Activated gamma-delta T cell (primary cell): ENCODE results near the gene CLCN4.

Source experiments
- DNase-seq: peaks from one replicate; lab custom pipeline; 2025; lab: John Stamatoyannopoulos, UW
- total RNA-seq, 2 donors: gene quantifications; one replicate each; lab custom pipeline; 2026; lab: John Stamatoyannopoulos, UW

CLCN4 gene
- total RNA-seq = 0.26 to 1.3 reads per million in 2 donors

GRCh38 chrX:10156199-10157031 is at the start of gene CLCN4:
CLCN4 (plus strand) TSS chrX:10156975; CDS start chrX:10185033, 28,058 bp downstream.
- no peak for DNase-seq

- DNase-seq = no peak
These were observed 49.3 kb upstream of the CLCN4 start for GRCh38 chrX:10107483-10107882.

- DNase-seq = no peak
These were observed 48.5 kb upstream of the CLCN4 start for GRCh38 chrX:10108288-10108687.

DNA sequence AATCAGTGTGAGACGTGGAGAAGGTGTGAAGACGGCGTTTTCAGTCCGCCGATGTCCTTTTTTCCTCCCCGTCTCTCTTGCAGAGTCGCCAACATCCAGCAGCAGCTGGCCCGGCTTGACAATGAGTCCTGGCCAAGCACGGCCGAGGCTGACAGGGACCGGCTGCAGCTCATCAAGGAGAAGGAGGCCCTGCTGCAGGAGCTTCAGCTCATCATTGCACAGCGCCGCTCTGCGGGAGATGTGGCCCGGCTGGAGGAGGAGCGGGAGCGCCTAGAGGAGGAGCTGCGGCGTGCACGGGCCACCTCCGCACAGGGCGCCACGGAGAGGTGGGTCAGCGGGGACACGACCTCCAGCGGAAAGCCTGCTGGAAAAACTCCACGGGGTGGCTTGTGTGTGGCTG is 47.1 kb upstream of the CLCN4 start:
- DNase-seq = no peak

DNA sequence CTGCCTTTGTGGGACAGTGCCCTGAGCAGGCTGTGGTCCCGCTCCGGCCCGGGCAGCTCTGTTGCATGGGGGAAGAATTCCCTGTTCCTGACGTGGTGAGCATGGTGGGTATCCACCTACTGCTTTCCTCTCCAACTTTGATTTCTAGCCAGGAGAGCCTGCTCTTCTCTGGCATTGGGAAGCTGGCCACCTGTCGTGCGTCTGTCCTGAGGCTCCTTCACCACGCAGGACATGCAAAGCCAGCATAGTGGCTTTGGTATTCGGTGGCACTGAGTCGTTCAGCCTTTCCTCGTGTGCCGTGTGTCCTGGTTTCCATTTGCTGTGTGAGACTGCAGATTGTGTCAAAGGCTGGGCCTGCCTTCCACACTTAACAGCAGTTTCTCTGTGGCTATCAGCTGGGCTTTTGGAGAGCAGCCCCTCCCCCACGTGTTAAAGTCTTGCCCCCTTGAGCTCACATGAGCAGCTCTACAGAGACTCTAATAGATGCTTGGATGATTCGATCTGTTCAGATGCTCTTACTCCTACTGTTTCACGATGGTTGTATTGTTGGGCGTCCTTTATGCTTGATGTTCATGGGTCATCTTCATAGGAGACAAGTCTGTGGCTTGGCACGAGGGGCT is 46.3 kb upstream of the CLCN4 start:
- DNase-seq = no peak

DNA sequence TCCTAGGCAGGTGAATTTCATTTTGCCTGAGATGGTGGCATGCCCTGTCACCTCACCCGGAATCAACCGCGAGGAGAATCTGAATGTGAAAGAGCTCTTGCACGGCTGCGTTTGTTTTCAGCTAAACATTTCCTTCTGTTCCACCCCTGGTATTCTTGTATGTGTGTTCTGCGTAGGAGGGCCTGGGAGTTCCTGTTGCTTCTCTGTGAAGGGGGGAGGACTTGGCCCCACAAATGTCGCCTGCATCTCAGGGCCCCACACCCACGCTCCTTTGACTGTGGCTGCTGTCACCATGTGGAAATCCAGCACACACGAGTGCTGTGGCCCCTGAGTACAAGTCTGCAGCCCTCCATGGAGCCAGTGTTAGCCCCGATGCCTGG is 45.8 kb upstream of the CLCN4 start:
- no peak for DNase-seq

DNA sequence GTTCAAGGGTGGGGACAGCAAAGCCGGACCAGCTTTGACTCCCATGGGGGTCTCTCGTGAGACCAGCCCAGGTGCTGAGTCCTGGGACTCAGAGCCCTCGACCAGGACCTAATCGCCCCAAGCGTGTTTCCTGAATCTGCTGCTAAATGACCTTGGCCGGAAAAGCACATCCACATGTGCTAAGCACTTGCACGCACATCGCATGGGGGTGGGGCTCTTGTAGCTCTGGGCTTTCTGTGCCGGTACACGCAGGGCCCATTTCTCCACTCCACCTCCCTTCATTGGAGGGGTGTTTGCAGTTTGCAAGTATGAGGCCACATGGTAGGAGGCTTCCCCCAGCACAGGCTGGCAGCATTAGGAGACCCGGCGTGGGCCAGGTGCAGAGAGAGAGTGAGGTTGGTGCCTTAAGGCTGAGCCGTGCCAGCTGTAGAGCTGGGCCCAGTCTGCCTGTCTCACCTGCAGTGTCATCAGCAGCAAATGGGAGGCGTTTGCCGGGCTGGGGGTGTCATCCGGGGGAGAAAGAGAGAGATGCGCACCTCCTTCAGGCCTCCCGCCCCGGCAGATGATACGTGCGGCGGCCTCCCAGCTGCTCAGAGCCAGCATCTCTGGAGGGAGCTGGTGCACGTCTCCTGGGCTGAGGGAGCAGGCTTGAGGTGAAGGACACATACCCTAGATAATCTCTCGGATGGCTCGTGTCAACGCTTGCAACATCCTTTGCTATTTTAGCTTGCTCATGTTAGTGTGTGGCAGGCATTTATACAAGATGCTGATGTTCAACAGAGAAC is 45.2 kb upstream of the CLCN4 start:
- peak; percentile 30 for DNase-seq

GRCh38 chrX:10112510-10112909 is 44.3 kb upstream of the CLCN4 start:
- DNase-seq = no peak

DNA sequence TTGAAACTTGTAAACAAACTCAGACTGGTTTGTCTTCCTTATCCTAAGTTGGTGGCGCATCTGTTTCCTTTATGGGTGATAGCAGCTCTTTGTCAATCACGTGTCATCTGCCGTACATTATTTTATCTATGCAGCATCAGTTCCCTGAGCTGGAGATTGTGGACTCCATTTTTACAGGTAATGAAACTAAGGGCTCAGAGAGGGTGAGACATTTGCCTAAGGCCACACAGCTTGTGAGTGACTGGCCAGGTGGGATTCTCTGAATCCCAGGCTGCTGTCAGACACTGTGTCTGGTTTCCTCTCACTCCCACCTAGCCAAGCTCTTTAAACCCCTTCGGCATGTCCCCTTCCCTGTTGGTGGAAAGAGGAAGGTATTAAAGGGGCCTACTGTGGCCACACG is 41.7 kb upstream of the CLCN4 start:
- no peak for DNase-seq

DNA sequence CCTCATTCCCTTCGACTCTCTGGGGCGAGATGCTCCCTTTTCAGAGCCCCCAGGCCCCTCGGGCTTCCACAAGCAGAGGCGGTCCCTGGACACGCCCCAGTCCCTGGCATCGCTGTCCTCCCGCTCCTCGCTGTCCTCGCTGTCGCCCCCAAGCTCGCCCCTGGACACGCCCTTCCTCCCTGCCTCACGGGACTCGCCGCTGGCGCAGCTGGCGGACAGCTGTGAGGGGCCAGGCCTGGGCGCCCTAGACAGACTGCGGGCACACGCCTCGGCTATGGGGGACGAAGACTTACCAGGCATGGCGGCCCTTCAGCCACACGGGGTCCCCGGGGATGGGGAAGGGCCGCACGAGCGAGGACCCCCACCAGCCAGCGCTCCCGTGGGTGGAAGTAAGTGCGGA is 39.5 kb upstream of the CLCN4 start:
- DNase-seq = no peak

DNA sequence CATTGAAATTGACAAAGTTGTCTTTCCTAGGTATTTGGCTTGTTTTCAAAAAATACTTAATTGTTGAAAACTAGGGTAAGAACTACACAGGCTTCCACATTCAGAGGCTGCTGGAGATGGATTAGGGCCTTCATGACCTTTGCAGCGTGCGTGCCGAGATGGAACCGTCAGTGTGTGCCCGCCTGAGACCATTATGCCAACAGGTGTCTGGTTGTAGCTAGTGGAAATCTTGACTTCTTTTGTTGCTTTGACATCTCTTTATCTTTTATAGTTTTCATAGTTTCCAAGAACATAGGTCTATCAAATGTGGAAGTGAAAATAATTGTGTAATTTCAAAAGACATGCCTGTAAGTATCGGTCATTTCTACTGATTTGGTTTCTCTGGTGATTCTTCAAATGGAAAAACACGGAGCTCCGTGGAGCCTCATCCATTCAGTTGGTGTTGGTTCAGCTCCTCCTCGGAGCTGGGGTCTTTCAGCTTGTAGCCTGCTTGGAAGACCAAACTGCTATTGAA is 38.9 kb upstream of the CLCN4 start:
- DNase-seq = no peak

GRCh38 chrX:10118530-10118929 is 38.2 kb upstream of the CLCN4 start:
- DNase-seq = no peak

GRCh38 chrX:10119399-10119990 is 37.3 kb upstream of the CLCN4 start:
- DNase-seq = no peak

DNA sequence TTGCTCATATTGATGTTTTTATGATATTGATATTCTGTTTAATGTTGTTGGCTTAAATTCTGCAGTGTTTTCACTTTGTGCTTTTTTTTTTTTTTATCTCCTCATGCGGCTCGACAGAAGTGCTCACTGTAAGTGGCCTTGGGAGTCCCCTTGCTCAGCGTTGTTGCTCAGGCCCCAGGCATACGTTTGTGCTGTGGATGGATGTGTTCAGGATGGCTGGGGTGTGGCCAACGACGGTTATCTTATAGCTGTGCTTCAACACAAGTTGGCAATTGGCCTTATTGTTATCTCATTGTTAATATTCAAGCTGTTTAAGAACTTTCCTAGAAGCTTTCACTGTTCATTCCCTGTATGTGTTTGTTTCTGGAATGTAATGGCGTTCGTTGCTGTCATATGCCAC is 36.4 kb upstream of the CLCN4 start:
- DNase-seq = no peak

- DNase-seq = no peak
These were observed 35.9 kb upstream of the CLCN4 start for GRCh38 chrX:10120828-10121227.

DNA sequence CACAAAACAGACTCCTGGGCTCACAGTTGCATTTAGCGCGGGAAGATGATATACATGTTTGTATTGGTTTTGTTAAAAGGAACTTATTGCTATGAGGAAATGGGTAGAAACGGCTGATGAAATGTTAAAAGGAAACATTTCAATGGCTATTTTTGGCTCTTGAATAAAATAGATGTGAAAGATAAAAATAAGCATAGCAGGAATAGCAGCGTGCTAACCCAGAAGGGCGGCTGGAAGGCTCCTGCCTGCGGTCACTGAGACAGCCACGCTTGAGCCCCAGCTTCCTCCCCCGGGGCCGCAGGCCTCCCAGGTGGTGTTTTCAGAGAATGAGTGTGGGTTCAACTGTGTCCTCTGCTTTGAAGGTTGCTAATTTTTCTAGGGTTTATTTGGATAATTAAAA is 35.0 kb upstream of the CLCN4 start:
- DNase-seq = no peak

DNA sequence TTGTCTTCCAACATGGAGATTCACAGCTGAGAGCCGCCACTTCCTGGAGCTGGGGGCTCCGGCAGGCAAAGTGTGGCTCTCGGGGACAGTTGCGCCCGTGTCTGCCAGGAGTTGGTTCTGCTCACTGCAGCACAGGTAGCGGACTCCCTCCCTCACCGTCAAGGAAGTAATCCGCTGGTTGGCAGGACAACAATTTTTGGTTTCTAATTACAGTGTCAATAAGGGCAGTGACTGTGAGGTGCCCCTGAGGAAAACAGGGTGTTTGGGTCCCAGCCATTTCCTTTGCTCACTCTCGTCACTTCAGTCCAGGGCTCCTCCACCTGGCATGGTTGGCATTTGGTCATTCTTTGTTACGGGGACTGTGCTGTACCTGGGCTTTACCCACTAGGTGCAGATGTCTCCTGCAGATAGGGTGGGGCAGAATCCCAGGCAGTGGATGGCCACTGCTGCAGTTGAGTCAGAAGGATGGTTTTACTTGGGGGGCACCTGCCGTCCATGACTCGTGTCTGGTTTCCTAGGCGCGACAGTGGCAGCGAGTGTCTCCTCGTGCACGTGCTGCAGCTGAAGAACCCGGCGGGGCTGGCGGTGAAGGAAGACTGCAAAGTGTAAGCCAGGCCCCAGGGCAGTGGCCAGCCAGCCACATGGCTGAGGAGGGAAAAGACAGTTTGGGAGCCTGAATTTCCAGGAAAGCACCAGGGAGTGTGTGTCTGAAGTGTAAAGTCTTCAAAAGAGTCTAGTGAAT is 32.1 kb upstream of the CLCN4 start:
- DNase-seq = no peak

DNA sequence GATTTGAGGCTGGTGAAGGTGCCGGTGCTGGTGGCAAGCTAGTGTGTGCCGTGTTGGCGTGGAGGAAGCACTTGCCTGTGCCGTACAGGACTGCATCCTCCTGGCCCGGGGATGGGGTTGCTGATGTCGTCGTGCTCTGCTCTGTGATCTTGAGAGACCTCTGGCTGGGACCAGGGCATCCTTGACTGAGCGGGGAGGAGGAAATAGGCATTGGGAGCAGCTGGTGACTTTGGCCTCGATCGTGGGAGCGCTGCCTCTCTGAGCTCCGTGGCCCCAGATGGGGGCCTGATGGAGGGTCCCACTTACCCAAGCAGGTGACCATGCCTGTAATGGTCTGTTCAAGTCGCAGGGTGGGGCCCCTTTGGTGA is 31.5 kb upstream of the CLCN4 start:
- no peak for DNase-seq

DNA sequence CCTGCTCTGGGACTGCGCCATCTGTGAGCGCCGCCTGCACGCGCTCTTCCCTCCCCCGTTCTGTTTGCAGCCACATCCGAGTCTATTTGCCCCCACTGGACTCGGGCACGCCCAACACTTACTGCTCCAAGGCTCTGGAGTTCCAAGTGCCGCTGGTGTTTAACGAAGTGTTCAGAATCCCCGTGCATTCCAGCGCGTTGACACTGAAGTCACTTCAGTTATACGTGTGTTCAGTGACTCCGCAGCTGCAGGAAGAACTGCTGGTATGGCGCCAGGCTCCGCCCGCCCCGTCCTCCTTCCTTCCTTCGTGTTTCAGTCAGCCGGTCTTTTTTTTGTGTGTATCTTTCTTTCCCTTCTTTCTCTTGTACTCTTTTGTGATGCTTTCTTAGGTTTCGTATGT is 30.7 kb upstream of the CLCN4 start:
- DNase-seq = no peak

DNA sequence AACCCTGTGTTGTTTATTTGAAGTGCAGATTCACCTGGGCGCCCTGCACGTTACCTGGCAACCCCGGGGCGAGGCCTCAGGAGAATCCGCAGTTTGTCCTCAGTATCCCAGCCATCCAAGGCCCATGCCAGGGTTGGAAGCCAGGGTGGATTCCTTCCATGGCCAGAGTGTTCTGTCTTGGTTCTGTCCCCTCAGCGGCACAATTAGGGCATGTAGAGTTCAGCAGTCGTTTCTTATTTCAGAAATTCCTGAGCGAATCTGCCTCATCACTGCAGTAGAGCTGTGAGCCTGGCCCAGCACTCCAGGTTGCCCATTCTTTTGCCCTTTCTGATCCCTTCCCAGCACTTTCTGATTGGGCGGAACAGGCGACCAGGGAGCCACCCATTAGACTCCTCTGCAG is 29.9 kb upstream of the CLCN4 start:
- DNase-seq = no peak

- no peak for DNase-seq
These were observed 28.4 kb upstream of the CLCN4 start for GRCh38 chrX:10128386-10128785.

- DNase-seq = no peak
These were observed 27.5 kb upstream of the CLCN4 start for GRCh38 chrX:10129229-10129628.
